ENCODE measurements around the gene ZNF747.
"Not testable (repeated sequence)": the region's sequence is repeated elsewhere in the genome, so short reads cannot be mapped to it uniquely, and the experiment has no call there.

The ZNF747 gene

DNA sequence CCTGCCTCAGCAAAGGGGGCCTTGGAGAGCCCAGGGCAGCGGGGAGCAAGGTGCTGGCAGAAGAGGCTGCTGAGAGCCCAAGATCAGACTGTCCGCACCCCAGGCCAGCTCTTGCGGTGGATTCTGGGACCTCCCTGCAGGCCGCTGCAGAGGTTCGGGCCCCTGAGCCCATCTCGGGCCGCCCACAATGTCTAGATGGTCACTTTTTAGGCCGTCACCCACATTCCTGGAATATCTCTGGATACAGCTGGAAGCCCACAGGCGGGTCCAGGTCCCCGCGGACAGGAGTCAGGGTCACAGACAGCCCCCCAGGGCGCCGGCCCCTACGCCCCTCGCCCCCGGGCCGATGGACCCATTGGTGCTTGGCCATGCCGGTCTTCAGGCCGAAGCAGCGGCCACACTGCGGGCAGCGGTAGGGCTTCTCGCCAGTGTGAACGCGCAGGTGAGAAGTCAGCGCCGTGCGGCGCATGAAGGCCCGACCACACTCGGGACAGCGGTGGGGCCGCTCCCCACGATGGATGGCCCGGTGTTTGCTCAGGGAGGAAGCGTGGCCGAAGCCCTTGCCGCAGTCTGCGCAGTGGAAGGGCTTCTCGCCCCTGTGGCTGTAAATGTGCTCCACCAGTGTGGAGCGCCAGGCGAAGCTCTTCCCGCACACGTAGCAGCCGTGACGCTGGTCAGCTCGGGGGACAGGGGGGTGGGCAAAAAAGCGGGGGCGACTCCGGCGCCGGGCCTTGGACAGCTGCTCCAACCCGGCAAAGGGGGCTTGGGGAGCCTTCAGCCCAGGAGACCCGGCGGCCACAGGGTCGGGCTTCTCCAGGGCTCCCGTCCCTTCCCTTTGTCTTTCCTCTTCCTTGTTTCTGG is 2.1 kb downstream of the ZNF747 start:
- FAIRE-seq, result no peak

DNA sequence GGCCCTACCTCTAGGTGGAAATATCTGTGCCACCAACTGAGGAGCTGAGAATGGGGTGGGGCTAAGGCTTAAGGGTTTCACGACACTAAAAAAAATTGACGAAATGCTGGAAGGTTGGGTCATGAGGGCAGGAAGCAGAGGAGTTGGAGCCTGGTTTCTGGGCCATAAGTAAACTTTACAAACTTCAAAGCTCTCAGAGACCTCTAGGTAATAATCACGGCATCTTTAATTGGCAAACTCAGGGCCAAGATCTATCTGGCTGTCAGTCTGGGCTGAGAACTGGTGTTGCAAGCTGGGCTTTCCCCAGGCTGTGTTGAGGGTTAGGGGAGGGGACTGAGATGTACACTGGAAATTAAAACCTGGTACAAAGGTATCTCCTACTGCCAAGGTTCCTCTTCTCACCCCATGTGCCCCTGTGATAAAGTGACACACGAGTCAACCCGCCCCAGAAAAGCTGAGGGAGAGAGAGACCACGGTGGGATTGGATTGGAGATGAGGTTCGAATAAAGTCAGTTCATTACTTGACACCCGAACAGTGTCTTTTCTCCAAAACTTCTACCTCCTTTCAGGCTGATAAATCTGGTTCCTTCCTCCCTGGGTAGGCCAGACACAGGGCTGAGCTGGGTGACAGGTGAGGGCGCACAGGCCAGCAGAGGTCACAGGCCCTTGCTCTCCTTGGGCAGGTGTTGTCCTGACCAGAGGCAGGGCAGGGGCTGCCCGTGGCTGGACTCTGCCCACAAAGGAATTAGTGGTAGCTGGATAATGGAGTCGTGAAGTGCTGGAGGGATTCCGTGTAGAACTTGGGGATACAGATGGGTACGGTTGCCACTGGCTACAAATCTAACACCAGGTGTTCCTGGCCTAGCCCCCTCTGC is 4.3 kb downstream of the ZNF747 start:
- no peak for FAIRE-seq

DNA sequence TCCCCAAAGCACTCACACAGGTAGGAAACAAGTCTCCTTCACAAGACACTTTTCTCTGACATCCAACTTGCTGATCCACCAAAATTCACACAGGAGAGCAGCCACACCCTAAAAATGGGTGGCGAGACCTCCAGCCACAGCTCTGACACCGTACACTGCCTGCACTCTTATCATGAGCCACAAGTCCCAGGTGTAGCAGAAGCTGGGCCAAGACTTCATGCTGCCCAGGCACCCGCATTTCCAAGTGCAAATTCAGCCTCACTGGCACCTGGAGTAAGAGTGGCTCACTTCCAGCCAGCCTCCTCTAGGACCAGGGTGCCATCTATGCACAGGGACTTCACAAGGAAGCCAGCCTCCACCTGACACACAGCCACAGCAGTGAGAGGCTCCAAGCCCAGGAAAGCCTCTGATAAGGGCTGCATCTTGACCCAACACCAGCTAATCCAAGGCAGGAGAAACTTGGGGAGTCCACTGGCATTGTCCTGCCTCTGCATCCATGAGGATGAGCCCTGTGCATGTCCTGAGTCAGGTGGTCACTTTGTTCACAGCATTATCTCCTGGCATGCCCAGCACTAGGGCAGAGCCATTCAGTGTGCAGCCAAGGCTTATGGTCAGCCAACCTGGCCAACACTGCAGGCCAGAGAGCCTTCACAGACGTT is 5.7 kb downstream of the ZNF747 start:
- no peak for FAIRE-seq

DNA sequence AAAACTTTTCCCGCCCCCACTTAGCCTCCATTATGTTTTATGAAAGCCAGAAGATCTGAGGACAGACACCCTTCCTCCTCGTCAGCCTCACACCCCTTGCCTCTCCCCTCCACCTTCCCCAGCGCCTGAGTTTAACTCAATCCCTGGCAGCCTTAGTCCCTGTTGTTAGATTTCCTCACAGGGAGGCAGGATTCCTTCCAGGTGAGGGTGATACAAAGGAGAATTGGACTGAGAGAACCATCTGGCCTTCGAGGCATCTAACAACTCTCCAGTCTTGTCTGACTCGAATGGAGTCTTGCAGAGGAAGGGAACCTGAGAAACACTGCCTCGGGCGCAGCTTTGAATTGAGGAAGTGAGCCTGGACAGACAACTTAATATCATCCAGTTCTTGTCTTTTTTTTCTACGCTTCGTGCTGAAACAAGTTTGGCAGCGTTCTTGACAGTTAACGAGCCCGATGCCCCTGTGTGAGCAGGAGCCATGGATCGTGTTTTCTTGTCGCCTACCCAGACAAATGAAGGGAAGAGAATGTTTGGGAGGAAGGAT is 7.0 kb downstream of the ZNF747 start:
- FAIRE-seq, result no peak

DNA sequence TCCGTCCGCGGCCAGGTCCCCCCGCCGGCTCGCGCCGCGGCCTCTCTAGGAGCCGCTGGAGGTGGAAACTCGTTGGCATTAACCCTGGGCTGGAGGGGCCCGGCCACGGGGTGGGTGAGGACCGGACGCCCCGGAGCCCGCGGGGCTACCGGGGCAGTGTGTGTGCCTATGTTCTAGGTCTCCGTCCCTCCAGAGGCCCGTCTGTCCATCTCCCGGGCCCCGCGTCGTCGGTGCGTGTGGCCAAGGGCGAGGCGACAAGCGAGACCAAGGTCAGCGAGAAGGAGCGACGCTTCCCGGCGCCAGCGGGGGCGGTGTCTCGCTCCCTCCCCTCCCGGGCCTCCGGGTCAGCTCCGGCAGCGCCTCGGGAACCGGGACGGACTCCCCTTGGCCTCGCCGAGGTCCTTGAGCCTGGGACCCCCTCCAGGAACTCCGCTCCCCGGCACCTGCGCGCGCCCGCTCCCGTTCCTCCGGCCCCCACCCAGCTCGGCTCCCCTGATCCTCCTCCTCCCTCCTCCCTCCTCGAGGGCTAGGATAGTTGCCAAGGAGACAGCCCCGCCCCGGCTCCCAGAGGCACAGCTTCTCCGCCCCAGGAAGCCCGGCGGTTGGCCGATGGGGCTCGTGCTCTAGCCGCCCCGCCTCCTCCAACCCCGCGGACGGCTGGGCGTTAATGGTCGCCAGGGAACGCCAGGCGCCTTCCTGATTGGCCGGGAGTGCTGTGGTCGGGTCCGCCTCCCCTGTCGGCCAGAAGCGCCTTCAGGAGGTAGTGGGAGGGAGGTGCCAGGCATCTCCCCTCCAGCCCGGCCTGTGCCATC is 7.6 kb downstream of the ZNF747 start:
- peak; percentile 97 for FAIRE-seq

DNA sequence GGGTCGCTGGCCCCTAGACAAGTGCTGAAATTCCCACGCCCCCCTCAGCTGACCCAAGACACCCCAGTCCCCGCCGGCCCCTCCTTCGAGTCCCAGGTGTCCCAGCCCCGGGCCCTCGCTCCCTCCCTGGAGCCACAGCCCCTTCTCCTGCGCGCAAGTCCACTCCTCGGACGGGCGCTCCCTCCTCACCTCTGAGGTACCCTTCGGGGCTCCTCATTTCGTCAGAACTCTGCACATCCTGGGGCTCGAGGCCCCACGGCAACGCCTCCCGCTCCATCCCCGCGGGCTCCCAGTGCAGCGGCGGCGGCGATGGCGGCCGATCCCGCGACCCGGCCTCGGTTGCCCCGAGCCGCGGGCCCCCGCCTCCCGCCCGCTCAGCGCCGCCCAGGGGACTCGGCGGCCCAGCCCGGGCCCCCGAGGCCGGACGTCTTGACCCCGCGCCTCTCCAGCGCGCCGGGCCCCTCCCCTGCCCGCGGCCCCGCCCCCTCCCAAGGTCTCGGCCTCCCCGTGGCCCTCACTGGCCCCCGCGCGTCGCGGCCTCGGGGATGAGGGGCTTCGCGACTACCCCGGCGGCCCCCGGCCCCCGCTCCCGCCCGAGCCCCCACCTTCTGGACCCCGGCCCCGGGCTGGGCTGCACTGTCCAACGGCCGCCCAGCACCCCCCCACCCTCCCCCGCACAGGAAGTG is 8.4 kb downstream of the ZNF747 start, which contains the start of gene ZNF768:
Gene ZNF768, minus strand, starts transcription at position 430 of the 686 bp plus-strand sequence. Its CDS starts 153 bp downstream, at position 277.
- FAIRE-seq, result no peak

DNA sequence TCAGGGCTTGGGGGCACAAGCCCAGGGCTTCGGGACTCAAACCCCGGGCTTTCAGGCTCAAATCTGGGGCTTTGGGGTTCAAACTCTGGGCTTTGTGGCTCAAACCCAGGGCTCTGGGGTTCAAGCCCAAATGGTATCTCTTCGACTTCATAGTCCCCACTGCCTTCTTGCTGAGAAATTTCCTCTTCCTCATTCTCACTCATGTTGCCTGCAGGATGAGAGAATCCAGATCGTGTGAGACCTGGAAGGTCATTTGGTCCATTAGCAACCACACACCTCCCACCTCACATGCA is 8.9 kb downstream of the ZNF747 start:
- FAIRE-seq, result no peak

DNA sequence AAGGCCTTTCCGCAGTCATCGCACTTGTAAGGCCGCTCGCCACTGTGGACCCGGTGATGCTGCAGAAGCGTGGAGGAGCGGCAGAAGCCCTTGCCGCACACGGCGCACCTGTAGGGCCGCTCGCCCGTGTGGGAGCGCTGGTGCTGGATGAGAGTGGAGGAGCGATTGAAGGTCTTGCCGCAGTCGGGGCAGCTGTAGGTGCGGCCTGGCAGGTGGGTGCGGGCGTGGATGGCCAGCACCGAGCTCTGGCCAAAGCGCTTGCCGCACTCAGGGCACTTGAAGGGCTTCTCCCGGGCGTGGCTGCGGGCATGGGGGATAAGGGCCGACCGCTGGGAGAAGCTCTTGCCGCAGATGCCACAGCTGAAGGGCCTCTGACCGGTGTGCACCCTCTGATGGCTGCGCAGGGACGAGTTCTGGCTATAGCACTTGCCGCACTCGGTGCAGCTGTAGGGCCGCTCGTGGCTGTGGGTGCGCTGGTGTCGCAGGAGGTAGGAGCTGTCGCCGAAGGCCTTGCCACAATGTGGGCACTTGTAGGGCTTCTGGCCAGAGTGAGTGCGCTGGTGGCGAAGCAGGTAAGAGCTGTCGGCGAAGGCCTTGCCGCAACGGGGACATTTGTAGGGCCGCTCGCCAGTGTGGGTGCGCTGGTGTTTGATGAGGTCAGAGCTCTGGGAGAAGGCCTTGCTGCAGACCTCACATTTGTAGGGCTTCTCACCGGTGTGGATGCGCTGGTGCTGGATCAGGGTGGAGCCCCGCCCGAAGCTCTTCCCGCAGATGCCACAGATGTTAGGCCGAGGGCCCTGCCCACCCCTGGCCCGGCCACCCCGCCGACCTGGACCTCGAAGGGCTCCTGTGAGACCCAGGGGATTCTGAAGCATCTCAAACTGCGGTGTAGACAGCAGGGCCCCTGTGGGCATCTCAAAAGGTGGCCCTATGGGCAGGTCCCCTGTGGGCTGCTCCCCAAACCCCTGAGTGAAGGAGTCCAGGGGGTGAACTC is 9.8 kb downstream of the ZNF747 start:
- no peak for FAIRE-seq

DNA sequence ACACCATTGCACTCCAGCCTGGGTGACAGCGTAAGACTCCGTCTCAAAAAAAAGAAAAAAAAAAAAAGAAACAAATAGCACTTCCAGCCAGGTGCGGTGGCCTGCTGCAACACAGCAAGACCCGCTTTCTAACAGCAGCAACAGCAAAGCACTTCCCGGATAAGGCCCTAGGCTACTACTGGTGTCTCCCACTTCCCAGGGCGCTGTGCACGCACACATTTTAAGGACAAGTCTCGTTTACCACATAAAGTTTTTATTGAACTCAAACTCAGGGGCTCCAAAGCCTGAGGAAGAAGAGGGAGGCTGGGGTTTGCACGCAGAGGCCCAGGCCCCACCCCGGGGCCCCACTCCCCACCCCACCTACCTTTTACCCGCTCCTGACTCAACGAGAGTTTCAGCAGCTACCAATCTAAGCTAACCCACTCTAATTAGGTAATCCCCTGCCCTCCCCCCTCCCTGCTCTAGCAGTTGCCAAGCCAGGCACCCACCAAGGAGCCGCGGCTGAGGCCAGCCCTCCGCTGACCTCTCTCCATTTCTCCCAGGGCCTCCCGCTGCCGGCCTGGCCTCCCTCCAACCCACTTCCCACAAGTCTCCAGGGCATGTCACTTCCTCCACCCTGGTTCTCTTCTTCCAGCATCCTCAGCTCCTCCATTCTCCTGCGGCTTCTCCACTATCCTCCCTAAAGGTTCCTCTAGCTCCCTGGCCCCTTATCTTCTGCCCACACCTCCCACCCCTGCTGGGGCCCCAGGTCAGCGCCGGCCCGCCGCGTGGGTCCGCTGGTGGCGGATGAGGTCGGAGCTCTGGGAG is 10.7 kb downstream of the ZNF747 start:
- no peak for FAIRE-seq

DNA sequence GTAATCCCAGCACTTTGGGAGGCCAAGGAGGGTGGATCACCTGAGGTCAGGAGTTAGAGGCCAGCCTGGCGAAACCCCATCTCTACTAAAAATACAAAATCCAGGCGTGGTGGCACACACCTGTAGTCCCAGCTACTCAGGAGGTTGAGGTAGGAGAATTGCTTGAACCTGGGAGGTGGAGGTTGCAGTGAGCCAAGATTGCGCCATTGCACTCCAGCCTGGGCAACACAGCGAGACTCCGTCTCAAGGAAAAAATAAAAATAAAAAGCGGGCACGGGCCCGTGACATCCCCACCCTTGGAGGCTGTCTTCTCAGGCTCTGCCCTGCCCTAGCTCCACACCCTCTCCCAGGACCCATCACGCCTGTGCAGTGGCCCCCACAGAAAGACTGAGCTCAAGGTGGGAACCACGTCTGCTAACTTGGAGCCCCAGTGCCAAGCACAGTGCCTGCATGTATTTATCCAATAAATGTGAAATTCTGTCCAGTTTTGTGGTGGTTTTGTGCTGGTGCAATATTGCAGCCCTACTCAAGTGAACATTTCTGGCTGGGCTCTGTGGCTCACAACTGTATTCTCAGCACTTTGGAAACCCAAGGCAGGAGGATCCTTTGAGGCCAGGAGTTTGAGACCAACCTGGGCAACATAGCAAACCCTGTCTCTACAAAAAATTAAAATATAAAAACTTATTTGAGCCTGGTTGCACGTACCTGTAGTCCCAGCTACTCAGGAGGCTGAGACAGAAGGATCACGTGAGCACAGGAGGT is 11.8 kb downstream of the ZNF747 start:
- not testable (repeated sequence) for FAIRE-seq

DNA sequence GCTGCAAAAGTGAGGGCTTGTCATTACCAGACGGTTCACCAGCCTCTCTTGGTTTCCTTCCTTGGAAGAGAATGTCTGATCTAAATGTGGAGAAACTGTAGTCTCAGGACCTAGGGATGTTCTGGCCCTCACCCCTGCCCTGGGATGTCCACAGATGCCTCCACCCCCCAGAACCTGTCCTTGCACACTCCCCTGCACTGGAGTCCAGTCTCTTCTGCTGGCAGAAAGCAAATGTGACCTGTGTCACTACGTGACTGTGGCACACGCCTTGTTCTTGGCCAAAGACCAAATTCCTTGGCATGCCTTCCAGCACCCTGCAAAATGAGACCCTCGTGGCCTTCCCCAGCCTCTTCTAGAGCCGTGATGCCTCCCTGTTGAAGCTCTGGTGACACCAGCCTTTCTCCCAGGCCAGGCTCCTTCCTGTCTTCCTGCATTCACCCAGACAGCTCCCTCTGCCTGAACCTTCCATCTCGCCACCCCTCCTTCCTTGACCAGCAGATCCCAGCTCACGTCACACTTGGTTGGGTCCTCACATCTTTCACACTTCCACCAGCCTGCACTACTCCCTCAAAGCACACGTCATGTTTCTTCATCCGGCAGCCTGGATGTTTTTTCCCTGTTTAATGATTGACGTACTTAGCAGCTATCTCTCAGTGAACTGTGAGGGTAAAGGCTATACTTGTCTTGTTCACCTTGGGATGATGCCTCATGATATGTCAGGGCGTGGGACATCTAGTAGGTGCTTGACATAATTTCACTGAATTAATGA is 12.6 kb downstream of the ZNF747 start:
- FAIRE-seq, result no peak

DNA sequence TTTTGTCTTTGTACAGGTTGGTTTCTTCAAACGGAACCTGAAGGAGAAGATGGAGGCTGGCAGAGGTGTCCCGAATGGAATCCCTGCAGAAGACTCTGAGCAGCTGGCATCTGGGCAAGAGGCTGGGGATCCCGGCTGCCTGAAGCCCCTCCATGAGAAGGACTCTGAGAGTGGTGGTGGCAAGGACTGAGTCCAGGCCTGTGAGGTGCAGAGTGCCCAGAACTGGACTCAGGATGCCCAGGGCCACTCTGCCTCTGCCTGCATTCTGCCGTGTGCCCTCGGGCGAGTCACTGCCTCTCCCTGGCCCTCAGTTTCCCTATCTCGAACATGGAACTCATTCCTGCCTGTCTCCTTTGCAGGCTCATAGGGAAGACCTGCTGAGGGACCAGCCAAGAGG is 13.2 kb downstream of the ZNF747 start:
- no peak for FAIRE-seq

DNA sequence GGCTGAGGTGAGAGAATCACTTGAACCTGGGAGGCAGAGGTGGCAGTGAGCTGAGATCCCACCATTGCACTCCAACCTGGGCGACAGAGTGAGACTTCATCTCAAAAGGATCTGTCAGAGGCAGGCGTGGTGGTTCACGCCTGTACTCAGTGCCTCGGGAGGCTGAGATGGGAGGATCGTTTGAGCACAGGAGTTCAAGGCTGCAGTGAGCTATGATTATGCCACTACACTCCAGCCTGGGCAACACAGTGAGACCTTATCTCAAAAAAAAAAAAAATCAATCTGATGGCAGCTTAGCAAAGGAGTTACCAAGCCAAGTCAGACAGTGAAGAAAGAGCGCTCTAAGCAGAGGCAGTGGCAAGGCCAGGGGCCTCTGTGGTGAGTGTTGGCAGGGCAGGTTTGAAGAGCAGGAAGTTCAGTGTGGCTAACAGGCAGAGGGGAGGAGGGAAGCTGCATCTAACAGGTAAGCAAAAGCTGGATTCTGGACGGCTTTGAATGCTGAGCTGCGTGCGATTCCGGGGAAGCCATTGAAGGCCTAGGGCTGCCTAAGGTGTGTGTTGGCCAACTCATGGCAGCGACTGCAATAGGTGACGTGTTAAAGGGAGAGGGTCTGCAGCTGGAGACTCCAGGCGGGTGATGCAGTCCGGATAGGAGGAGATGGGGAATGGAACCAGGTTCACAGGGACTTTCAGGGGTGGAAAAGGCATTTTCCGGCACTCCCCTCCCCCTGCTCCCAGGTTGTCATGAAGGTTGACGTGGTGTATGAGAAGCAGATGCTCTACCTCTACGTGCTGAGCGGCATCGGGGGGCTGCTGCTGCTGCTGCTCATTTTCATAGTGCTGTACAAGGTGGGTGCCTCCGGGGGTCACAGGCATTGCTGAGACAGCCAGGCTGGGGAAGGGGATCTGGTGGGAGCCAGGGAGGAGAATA is 15.3 kb downstream of the ZNF747 start:
- no peak for FAIRE-seq

DNA sequence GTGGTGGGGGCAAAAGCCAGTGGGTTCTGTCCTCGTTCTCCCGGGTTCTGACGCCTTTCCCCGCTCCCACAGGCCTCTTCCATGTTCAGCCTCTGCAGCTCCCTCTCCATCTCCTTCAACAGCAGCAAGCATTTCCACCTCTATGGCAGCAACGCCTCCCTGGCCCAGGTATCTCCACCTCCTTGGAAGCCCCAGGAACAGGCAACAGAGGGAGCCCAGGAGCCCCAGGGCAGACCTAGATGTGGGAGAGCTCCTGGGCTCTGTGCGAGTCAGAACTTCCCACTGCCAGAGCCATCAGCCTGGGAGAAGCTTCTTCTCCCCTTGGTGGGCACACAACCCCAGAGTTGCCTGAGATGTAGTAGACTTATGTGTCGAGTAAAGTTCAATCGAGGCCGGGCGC is 16.1 kb downstream of the ZNF747 start:
- FAIRE-seq, result no peak

DNA sequence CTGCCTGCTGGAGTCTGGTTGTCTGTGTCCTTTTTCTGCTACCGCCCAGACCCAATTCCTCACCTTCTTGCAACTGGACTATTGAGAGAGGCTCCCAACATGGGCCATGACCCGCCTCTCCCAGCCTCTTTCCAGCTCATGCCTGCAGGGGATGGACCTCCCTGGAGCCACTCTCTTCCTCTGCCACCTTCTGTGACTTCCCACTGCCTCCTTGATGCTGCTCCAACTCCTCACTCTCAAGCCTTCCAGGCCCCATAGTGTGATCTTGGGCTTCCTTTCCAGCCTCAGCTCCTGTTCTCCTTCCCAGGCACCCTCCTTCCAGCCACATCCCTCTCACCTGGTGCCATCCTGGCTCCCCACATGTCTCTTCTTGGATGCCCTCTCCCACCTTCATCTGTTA is 19.4 kb downstream of the ZNF747 start:
- no peak for FAIRE-seq

DNA sequence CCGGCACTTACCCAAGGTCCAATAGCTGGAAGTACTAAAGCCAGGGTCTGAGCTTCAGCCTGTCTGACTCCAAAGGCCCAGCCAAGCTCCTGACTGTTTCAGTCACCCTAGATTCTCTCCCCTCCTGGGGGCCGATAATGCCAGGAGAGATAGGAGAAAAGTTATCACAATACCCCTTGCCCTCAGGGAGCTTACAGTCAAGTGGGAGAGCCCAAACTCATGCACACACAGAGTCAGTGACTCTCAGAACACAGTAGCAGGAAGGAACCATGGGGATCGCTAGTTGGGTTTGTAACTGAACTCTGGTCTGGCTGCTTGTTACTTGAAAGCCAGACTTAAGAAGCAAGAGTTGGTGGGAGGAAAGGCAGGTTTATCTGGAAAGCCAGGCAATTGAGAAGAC is 23.1 kb downstream of the ZNF747 start:
- FAIRE-seq, result no peak

Data from A204.1 (cell line).